HCT116 (cell line): ENCODE results near the gene TLE3. TPM values are rescaled to one million over a fixed set of nuclear protein-coding genes. Genes with fewer than 3 reads are reported as not detected.

Source experiments
- ATAC-seq: fragments of 200-7000 bp; cut with Tn5 transposase; 2 replicates; pipeline ENCODE4 v1.9.1; 2020; ENCODE audit warnings: mild to moderate bottlenecking, moderate library complexity
- BruUV-seq: library from RNA; stranded (reverse); fragments of 400-500 nt; replicated peaks from 2 replicates; lab custom pipeline; 2021; lab: Mats Ljungman, UMichigan
- CTCF ChIA-PET: fragments of 300-600 bp; sonication (Branson Sonifier 250); formaldehyde crosslinking; loops from one replicate; lab custom pipeline; 2021; ENCODE audit warnings: antibody characterized with exemption; lab: Charles Lee
- POLR2A ChIA-PET: fragments of 300-600, 350-600 bp; sonication (Branson Sonifier 250); formaldehyde crosslinking; loops from one replicate; lab custom pipeline; 2021; ENCODE audit warnings: antibody characterized with exemption; lab: Charles Lee
- RAD21 ChIA-PET, 2 experiments: fragments of 300-600 bp; sonication (Branson Sonifier 250); formaldehyde crosslinking; loops; one replicate each; lab custom pipeline; 2023; ENCODE audit warnings: low total read pairs in 2 of 2; ENCODE audit not compliant: uncharacterized antibody in 2 of 2, unreplicated experiment in 2 of 2, low non-redundant PET in 1 of 2; lab: Charles Lee
- DNase-seq: peaks from one replicate; pipeline ENCODE4 v3.0.0-alpha.2; 2010; ENCODE audit warnings: low read depth, low spot score
- H2AFZ ChIP-seq: fragments of 200-600 bp; shearing (Covaris generic), sonication (generic); 2 replicates; pipeline ENCODE4 v1.6.1; 2017; ENCODE audit warnings: low read depth, mixed run types, mixed read lengths, antibody characterized with exemption, low read length; ENCODE audit not compliant: poor library complexity, severe bottlenecking
- H3K27ac ChIP-seq: 2 replicates; pipeline ENCODE4 v1.5.1; 2012; ENCODE audit warnings: low read depth, low read length
- H3K27me3 ChIP-seq: fragments of 200-600 bp; sonication (generic); 2 replicates; pipeline ENCODE4 v1.6.1; 2016; ENCODE audit warnings: mixed run types, low read length, mixed read lengths; ENCODE audit not compliant: insufficient read depth
- H3K36me3 ChIP-seq, 2 experiments: fragments of 200-500 bp in 1 of 2; fragments of 200-600 bp in 1 of 2; sonication (Bioruptor generic) in 1 of 2; sonication (generic) in 1 of 2; 2 replicates each; pipeline versions ENCODE4 v1.5.1 to v1.6.1; 2014 to 2016; ENCODE audit warnings: low read length in 2 of 2, inconsistent platforms in 1 of 2, mixed read lengths in 1 of 2, mixed run types in 1 of 2; ENCODE audit not compliant: insufficient read depth in 2 of 2, control insufficient read depth in 1 of 2
- H3K4me1 ChIP-seq, 2 experiments: fragments of 200-600 bp in 1 of 2; sonication (generic) in 1 of 2; 2 replicates each; pipeline versions ENCODE4 v1.5.1 to v1.6.1; 2012 to 2017; ENCODE audit warnings: low read length in 2 of 2, inconsistent platforms in 1 of 2, mild to moderate bottlenecking in 1 of 2, mixed read lengths in 1 of 2, mixed run types in 1 of 2, moderate library complexity in 1 of 2; ENCODE audit not compliant: insufficient read depth in 2 of 2, control insufficient read depth in 1 of 2
- H3K4me2 ChIP-seq: fragments of 200-600 bp; sonication (generic); 2 replicates; pipeline ENCODE4 v1.6.1; 2017; ENCODE audit warnings: mixed run types, low read length, mixed read lengths
- H3K4me3 ChIP-seq, 2 experiments: fragments of 200-600 bp in 1 of 2; sonication (generic) in 1 of 2; replicated peaks in 1 of 2; 2 replicates each; pipeline ENCODE4 v1.5.1; 2011 to 2016; ENCODE audit warnings: low read length in 2 of 2, control low read depth in 1 of 2, low read depth in 1 of 2, mild to moderate bottlenecking in 1 of 2, mixed read lengths in 1 of 2, mixed run types in 1 of 2
- H3K79me2 ChIP-seq: fragments of 200-600 bp; sonication (generic); 2 replicates; pipeline ENCODE4 v1.6.1; 2017; ENCODE audit warnings: mild to moderate bottlenecking, mixed run types, low read length, moderate library complexity, mixed read lengths; ENCODE audit not compliant: insufficient read depth
- H3K9ac ChIP-seq: fragments of 200-600 bp; sonication (generic); 2 replicates; pipeline ENCODE4 v1.6.1; 2016; ENCODE audit warnings: low read length, mixed read lengths
- H3K9me2 ChIP-seq: fragments of 200-600 bp; sonication (generic), shearing (Covaris generic); 2 replicates; pipeline ENCODE4 v1.6.1; 2017; ENCODE audit warnings: mixed run types, mild to moderate bottlenecking, moderate library complexity; ENCODE audit not compliant: insufficient read depth
- H3K9me3 ChIP-seq, 2 experiments: fragments of 200-500 bp in 1 of 2; fragments of 200-600 bp in 1 of 2; sonication (Bioruptor generic) in 1 of 2; sonication (generic) in 1 of 2; 2 replicates each; pipeline ENCODE4 v1.6.1; 2014 to 2017; ENCODE audit warnings: low read length in 2 of 2, mixed read lengths in 2 of 2, inconsistent platforms in 1 of 2, low read depth in 1 of 2, mild to moderate bottlenecking in 1 of 2, mixed run types in 1 of 2, moderate library complexity in 1 of 2; ENCODE audit not compliant: control insufficient read depth in 1 of 2, insufficient read depth in 1 of 2
- H4K20me1 ChIP-seq: fragments of 200-600 bp; sonication (generic), shearing (Covaris generic); 2 replicates; pipeline ENCODE4 v1.6.1; 2017; ENCODE audit warnings: mixed run types, mild to moderate bottlenecking, moderate library complexity; ENCODE audit not compliant: insufficient read depth
- CBX3 ChIP-seq: IDR thresholded peaks from 2 replicates; pipeline ENCODE4 v1.6.1; 2012; ENCODE audit warnings: low read depth
- CEBPB ChIP-seq: IDR thresholded peaks from 2 replicates; pipeline ENCODE4 v1.6.1; 2012; ENCODE audit warnings: low read depth
- EZH2phosphoT487 ChIP-seq: fragments of 200-600 bp; IDR thresholded peaks from 2 replicates; pipeline ENCODE4 v1.6.1; 2018; ENCODE audit warnings: antibody characterized with exemption, borderline replicate concordance
- FOSL1 ChIP-seq: IDR thresholded peaks from 2 replicates; pipeline ENCODE4 v1.6.1; 2012; ENCODE audit warnings: low read depth
- JUND ChIP-seq: IDR thresholded peaks from 2 replicates; pipeline ENCODE4 v1.6.1; 2012
- MAX ChIP-seq: IDR thresholded peaks from 2 replicates; pipeline ENCODE4 v1.6.1; 2012
- POLR2AphosphoS5 ChIP-seq: IDR thresholded peaks from 2 replicates; pipeline ENCODE4 v1.6.1; 2011; ENCODE audit warnings: mild to moderate bottlenecking, low read depth, low read length, moderate library complexity
- SP1 ChIP-seq: IDR thresholded peaks from 2 replicates; pipeline ENCODE4 v1.6.1; 2012; ENCODE audit warnings: low read depth
- SRF ChIP-seq: IDR thresholded peaks from 2 replicates; pipeline ENCODE4 v1.6.1; 2012; ENCODE audit warnings: low read depth
- ZFX ChIP-seq: fragments of 450-650 bp; IDR thresholded peaks from 2 replicates; pipeline ENCODE4 v1.6.1; 2017
- ZNF274 ChIP-seq: fragments of 200-500 bp; sonication (Bioruptor generic); IDR thresholded peaks from 2 replicates; pipeline ENCODE4 v1.6.1; 2014; ENCODE audit warnings: mild to moderate bottlenecking, low read depth, low read length, inconsistent platforms
- intact Hi-C: fragments of 100-400 bp; cut with micrococcal nuclease; formaldehyde crosslinking; loops from 2 replicates; pipeline ENCODE4 v1.10.0; 2022
- total RNA-seq: library from RNA; stranded (reverse); gene quantifications from one replicate; pipeline ENCODE4 v1.2.1, GENCODE V29; 2021; ENCODE audit not compliant: unreplicated experiment
- TF ChIP-seq, protein P1 (sequence below): IDR thresholded peaks from 2 replicates; pipeline ENCODE4 v1.6.1; 2012

The TLE3 gene
- total RNA-seq, 1 experiment from 2014 or later: 53.9 TPM

- TF ChIP-seq POLR2AphosphoS5 (no peak), CEBPB (no peak), FOSL1 (no peak), JUND (no peak), EZH2phosphoT487 (no peak), SP1 (no peak), ZNF274 (no peak), ZFX (no peak), CBX3 (no peak)
These were observed 44.3 kb upstream of the TLE3 start (continued) for GRCh38 chr15:70142072-70142321.

DNA sequence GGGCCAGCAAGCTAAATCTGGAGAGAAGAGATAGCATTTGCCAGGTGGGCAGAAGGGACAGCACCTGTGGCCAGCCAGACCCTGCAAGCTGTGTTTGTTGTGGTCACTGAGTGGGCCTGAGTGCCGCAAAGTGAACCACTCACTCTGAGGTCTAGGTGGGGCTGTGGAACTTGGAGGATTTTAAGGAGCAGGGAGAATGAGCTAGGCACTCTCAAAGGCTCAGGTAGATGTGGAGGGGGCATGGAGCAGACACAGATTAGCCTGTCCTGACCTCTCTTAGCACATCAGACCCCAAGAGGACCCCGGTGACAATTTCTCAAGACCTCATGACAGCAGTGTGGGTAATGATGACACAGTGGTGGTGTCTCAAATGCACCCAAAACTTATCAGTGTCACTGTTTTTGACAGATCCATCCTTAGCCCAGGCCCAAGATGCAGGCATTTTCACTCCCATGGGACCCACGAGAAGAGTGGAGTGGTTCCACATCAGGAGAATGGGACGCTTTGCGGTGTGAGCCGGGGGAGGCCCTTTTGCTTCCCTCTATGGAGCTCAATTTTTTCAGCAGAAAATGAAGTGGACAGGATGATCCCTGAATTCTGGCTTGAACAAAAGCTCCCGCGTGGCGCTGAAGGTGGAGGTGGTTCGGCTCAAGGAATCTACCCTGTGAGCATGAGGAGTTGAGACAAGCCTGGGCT lies 43.8 kb upstream of the TLE3 start:
- Histone ChIP-seq H3K4me3 (no peak overlapping the region), H4K20me1 (no peaks in the 10 kb centered on the region), H3K27me3 (peaks cover 9% of the 10 kb centered on the region), H3K9me2 (no peaks in the 10 kb centered on the region), H3K27ac (no peak overlapping the region), H3K4me1 (no peaks in the 10 kb centered on the region)
- peak; percentile 44; the same call in 1 of the 2 replicates for ATAC-seq
- POLR2A ChIA-PET: no interaction called here
- intact Hi-C loops: no loop called here
- TF ChIP-seq, protein P1, sequence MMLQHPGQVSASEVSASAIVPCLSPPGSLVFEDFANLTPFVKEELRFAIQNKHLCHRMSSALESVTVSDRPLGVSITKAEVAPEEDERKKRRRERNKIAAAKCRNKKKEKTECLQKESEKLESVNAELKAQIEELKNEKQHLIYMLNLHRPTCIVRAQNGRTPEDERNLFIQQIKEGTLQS: no peak
- TF ChIP-seq SRF (no peak), POLR2AphosphoS5 (no peak), EZH2phosphoT487 (no peak), ZNF274 (no peak), MAX (no peak)
- TF ChIP-seq, all 23 proteins: peak for 0
- no peak for DNase-seq
- Histone ChIP-seq H2AFZ (no peak overlapping the region), H3K4me2 (0 out of 2 replicates have a peak overlapping the region, but pooled peaks have one; percentile 5), H3K9ac (no peak overlapping the region), H3K9me3 (no peaks in the 10 kb centered on the region), H3K79me2 (no peaks in the 10 kb centered on the region), H3K36me3 (no peaks in the 10 kb centered on the region)
- ChIA-PET CTCF (no interaction called here), RAD21 (no interaction called here)
- no TSS peak for BruUV-seq
